Inflammatory macrophage treated with lipopolysaccharide for 4 hours (primary cell): Measurements from ENCODE around the gene IGFBP5.
A peak's percentile ranks its signal among the peaks of the same experiment; 100 is the strongest.

ENCODE experiments used
- DNase-seq: peaks from one replicate; pipeline ENCODE4 v3.0.0-alpha.2; 2020

The IGFBP5 gene

GRCh38 chr2:216713691-216714336 is 18.5 kb upstream of the IGFBP5 start:
- no peak for DNase-seq

- DNase-seq = no peak
These were observed 16.0 kb upstream of the IGFBP5 start for GRCh38 chr2:216711348-216711747.

- DNase-seq = no peak
These were observed 15.4 kb upstream of the IGFBP5 start for GRCh38 chr2:216710551-216711301.

DNA sequence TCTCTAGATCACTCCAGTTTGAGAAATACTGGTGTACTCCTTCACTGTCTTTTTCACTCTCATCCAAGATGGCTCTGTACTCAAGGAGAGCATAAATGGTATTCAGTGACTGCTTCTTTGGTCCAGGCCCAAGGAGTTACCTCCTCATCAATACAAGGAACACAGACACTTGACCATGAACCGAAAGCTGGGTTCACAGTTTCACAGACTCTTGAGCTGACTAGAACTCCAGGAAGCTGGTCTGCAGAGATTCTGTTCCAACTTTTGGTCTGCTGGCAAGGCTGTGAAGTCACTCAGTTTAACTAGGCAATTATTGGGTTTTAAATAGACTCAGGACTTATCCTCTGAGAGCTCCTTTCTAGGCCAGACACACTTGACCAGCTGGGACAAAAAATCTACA is 7.4 kb upstream of the IGFBP5 start:
- no peak for DNase-seq

DNA sequence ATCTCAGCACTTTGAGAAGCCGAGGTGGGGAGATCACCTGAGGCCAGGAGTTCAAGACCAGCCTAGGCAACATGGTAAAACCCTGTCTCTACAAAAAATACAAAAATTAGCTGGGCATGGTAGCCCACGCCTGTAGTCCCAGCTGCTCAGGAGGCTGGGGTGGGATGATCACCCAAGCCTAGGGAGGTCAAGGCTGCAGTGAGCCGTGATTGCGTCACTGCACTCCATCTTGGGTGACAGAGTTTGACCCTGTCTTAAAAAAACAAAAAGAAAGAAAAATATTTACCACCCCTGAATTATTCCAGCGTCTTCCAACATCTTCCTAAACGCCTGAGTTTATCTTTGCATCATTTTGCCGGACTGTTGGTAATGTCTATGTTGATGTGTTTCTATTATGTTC is 6.2 kb upstream of the IGFBP5 start:
- DNase-seq = no peak

DNA sequence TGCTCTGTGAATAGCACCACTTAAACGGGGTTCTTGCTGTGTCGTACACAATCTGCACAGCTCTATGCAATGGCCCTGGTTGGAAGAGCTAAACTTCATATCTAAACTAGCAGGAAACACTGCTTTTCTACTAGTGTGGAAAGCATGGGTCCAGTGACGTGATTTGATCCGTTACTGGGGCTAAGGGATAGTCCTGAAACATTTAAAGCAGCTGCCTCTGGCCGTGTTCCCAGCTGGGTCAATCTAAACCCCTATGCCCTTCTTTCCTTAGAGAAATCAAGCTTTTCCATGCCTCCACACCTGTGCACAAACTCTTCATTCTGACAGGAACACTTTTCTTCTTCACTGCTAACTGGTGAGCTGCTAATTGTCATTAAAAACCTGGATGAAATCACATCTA is 5.4 kb upstream of the IGFBP5 start:
- DNase-seq = no peak

GRCh38 chr2:216700088-216700567 is 4.8 kb upstream of the IGFBP5 start:
- no peak for DNase-seq

DNA sequence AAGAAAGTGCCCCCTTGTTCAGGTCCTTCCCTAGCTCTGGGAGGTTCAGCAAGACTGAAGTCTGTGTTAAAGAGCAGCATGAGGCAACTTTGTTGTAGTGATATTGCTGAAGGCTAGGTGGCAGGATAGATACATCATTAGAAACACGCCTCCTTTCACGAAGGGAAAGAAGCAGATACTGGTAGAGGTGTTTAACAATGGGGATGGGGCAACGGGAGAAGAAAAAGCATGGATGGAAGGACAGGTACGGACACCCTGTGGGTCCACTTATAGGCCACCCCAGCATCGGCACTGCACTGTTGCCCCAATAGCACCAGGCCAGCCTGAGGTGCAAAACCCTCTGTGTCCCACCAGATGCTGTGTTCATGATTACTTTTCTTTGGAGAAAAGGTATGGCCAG is 3.5 kb upstream of the IGFBP5 start:
- DNase-seq = peak; percentile 49

- no peak for DNase-seq
These were observed 2.9 kb upstream of the IGFBP5 start for GRCh38 chr2:216698293-216698692.

DNA sequence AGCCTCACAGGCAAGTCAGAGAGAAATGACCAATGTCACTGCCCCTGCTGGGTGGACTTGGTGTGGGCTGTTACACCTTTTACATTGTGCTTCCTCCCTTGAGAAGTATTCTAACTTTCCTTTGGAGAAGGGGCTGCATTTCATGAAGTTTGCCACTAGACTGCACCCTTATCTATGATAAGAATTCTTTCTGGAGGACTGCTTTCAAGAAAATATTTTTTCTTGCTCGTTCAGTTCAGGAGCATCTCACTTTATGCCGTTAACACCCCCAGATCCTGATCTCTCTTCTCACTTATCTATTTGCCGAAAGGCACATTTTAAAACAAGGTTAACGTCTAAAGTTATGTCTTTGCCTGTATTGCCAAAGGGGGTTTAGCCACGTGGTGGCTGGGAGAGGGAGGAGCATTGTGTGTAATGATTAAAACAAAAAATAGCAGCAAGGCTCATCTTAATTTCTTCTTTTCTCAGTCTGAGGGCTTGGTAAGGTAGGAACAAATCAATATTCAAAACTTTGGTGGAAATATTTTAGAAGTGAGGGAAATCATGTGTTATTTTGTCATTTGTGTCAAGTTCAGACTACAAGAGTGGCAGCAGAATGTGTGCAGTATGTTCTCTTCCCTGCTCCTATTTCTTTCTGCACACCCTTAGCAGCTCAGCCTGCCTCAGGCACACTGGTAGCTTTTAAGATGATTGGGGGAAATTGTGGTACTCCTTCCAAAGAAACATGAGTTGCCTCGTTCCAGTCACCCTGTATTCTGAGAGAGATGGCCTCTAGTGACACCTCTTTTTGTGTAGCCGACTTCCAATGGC is 1.6 kb upstream of the IGFBP5 start:
- no peak for DNase-seq

DNA sequence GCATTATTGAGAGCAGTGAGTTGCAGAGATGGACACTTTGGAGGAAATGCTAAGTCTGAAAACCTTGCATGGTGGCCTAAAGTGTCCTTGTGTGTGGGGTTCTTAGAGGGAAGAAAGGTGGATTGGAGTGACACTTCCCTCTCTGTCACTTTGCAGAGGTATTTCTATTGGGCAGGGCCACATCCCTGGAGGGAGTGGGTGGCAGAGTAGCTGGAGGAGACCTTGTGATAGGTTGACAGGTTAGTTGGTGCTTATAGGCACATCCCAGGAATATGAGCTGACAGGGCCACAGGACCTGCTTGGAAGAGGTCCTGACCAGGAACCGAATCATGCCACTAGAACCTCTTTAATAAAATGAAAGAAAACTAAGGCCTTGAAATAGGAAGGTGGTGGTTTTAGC is 972 bp upstream of the IGFBP5 start:
- no peak for DNase-seq

- no peak for DNase-seq
These were observed 527 bp downstream of the IGFBP5 start for GRCh38 chr2:216694826-216695217.

DNA sequence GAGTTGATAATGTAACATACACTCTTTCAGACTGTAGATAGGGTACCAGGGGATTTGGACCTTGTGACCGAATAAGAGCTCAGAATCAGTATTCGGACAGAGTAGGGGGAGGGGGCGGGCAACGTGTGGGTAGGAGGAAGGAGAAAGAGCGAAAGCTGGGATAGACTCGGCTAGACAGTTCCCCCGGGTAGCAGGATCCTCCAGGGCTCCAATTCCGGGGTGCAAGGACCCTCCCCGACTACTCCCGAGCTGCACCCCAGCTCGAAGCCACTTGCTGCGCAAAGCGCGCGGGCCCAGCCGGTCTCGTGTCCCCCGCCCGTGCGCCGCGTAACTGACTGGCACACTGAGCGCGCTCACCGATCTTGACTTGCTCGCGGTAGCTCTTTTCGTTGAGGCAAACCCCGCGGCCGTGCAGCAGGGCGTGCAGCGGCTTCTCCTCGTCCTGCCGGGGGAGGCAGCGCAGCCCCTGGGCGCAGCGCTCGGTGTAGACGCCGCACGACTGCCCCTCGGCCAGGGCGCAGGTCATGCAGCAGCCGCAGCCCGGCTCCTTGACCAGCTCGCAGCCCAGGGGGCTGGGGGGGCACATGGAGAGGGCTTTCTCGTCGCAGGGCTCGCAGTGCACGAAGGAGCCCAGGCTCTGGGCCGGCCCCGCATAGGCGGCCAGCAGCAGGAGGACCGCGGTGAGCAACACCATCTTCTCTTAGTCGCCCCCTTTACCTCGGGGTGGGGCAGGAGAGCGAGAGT is 1.1 kb downstream of the IGFBP5 start:
- no peak for DNase-seq

DNA sequence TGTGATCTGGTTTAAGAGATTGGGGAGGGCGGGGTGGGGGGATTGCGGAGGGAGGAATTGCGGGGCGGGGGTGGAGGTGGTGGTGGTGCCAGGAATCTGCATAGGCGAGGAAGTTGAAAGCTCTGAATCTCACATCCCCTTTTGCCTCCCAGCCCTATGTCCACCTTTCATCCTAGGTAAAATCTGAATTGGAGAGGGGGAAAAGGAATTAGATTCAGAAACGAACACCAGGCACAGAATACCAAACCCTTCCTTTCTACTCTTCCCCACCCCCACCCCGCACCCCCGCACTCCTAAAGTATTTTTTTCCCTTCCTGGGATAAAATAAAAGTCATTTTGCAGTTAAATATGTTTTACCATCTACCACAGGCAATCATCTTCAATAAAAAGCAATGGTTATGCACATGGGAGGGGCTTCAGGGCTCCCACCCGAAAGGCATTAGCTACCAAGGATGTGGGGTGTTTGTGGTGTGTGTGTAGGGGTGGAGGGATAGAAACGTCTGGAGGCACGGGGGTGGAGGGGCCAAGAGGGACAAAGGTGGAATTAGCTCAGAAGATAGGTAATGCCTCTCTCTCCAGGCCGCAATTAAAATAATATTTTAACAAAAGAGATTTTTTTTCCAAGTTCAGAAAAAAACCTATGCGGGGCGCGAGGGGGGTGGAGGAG is 1.8 kb downstream of the IGFBP5 start:
- no peak for DNase-seq

- peak; percentile 2 for DNase-seq
These were observed 2.5 kb downstream of the IGFBP5 start for GRCh38 chr2:216692636-216693413.

DNA sequence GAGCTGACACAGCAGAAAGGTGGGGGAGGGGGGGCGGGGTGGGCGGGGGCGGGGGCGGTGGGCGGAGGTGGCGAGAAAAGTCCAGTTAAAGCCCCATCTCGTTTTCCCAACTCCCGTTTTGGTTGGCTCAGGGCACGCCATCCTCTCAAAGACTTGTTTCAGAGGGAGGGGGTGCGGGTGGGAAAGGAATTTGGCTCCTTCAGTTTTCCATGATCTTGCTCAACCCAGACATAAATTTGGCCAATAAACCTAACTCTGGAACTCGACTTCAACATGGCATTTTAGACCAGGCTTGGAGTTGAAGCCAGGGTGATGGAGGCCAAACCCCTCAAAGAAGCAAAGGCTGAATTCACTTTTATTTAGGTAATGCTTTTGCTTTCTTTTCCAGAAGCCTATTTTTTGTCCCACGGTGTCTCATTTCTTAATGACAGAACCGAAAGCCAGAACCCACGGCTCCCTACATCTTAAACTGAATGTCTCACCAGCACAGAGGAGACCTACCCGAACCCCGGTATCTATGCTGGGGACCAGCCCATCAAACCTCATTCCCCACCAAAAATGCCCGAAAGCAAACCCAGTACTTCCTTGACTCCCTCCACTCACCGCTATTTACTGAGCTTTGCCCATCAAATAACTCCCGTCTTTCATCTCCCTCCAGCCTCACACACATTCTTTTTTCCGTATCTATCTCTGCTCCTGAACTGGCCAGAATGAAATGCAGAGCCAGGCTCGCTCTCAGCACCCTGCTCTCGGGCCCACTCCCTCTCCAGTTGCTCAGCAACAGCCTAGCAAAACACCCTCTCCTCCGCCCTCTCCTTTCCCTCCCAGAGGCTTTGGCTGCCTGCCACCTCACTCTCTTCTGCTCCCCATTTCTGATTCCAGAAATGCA is 4.3 kb downstream of the IGFBP5 start:
- peak; percentile 43 for DNase-seq

GRCh38 chr2:216690456-216690852 is 4.9 kb downstream of the IGFBP5 start:
- no peak for DNase-seq

- no peak for DNase-seq
These were observed 6.0 kb downstream of the IGFBP5 start for GRCh38 chr2:216689397-216689796.

DNA sequence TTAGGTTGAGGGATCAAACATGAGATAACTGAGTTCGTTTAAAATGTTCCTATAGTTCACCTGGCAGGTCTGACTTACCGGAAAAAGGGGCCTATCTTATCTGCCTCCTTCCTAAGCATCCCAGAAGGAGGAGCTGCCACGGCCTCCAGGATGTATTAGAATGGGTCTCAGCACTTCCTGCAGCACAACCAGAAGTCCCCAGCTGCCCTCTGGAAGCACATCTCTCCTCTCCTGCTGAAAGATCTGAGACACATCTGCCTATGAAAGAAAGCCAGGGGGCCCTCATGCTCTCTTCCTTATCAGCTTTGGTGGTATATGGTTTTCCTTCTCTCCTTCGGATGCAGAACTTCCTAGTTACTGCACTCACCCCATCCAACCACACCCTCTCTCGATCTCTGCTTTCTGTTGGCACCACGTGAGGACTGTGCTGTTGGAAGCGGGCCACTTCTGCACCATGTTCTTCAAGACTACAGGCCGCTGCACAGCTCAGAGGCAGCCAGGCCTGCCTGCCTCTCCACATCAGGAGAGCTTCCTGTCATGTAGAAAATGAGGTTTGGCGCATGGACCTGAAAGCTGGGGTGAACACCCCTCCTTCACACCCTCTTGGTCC is 6.5 kb downstream of the IGFBP5 start:
- no peak for DNase-seq

GRCh38 chr2:216687646-216688045 is 7.7 kb downstream of the IGFBP5 start:
- DNase-seq = no peak
